IPS-18a (cell line): ENCODE results near the gene HINT3.
"Not testable (repeated sequence)": the region's sequence is repeated elsewhere in the genome, so short reads cannot be mapped to it uniquely, and the experiment has no call there.

Experiments used
- H3K27ac ChIP-seq: one replicate; pipeline ENCODE4 v1.5.1; 2013; ENCODE audit warnings: low read length
- H3K27me3 ChIP-seq: one replicate; pipeline ENCODE4 v1.6.1; 2013; ENCODE audit warnings: mild to moderate bottlenecking, low read length; ENCODE audit not compliant: control insufficient read depth, insufficient read depth
- H3K36me3 ChIP-seq: one replicate; pipeline ENCODE4 v1.6.1; 2013; ENCODE audit warnings: low read depth, low read length; ENCODE audit not compliant: control insufficient read depth
- H3K4me1 ChIP-seq: one replicate; pipeline ENCODE4 v1.6.1; 2013; ENCODE audit warnings: low read depth, low read length; ENCODE audit not compliant: control insufficient read depth
- H3K4me3 ChIP-seq: one replicate; pipeline ENCODE4 v1.5.1; 2013; ENCODE audit warnings: low read length
- H3K9ac ChIP-seq: one replicate; pipeline ENCODE4 v1.6.1; 2013; ENCODE audit warnings: mild to moderate bottlenecking, low read length, moderate library complexity
- H3K9me3 ChIP-seq: one replicate; pipeline ENCODE4 v1.6.1; 2013; ENCODE audit warnings: low read depth, low read length; ENCODE audit not compliant: control insufficient read depth

The HINT3 gene

GRCh38 chr6:126020305-126021050 lies 63.9 kb downstream of the HINT3 start:
- no peak overlapping the region for H3K27ac ChIP-seq
- peaks cover 79% of the 10 kb centered on the region for H3K36me3 ChIP-seq
- no peaks in the 10 kb centered on the region for H3K27me3 ChIP-seq
- no peak overlapping the region for H3K9ac ChIP-seq
- H3K9me3 ChIP-seq = no peaks in the 10 kb centered on the region
- H3K4me1 ChIP-seq = no peaks in the 10 kb centered on the region
- no peak overlapping the region for H3K4me3 ChIP-seq

- not testable (repeated sequence) for H3K27ac ChIP-seq, H3K9me3 ChIP-seq, H3K4me1 ChIP-seq, H3K27me3 ChIP-seq, H3K9ac ChIP-seq, H3K4me3 ChIP-seq
- H3K36me3 ChIP-seq = peaks cover 70% of the 10 kb centered on the region
Measured at GRCh38 chr6:126023474-126023873, 66.9 kb downstream of the HINT3 start.

GRCh38 chr6:126026001-126026400 lies 69.4 kb downstream of the HINT3 start:
- no peaks in the 10 kb centered on the region for H3K9me3 ChIP-seq
- peaks cover 60% of the 10 kb centered on the region for H3K36me3 ChIP-seq
- no peaks in the 10 kb centered on the region for H3K4me1 ChIP-seq
- no peak overlapping the region for H3K9ac ChIP-seq
- no peaks in the 10 kb centered on the region for H3K27me3 ChIP-seq
- no peak overlapping the region for H3K4me3 ChIP-seq
- H3K27ac ChIP-seq = no peak overlapping the region

GRCh38 chr6:126027601-126028000 lies 71.0 kb downstream of the HINT3 start:
- no peaks in the 10 kb centered on the region for H3K27me3 ChIP-seq
- H3K4me3 ChIP-seq = no peak overlapping the region
- H3K9me3 ChIP-seq = no peaks in the 10 kb centered on the region
- H3K27ac ChIP-seq = no peak overlapping the region
- H3K36me3 ChIP-seq = peaks cover 49% of the 10 kb centered on the region
- no peaks in the 10 kb centered on the region for H3K4me1 ChIP-seq
- no peak overlapping the region for H3K9ac ChIP-seq
